Liver (tissue), 9 donors: ENCODE data around the gene HK2. TPM values are rescaled to one million over a fixed set of nuclear protein-coding genes. Genes with fewer than 3 reads are reported as not detected.

Experiments
- DNase-seq: peaks from one replicate; pipeline ENCODE4 v3.0.0-alpha.2; 2017; ENCODE audit warnings: low spot score
- H3K27ac ChIP-seq, 2 donors: one replicate each; pipeline ENCODE4 v1.7.0; 2013; ENCODE audit warnings: inconsistent platforms in 2 of 2, low read length in 2 of 2, control low read depth in 1 of 2, low read depth in 1 of 2, mild to moderate bottlenecking in 1 of 2
- H3K27me3 ChIP-seq, 4 donors: one replicate each; pipeline versions ENCODE4 v1.6.1 to v1.7.0; 2013; ENCODE audit warnings: low read length in 3 of 4, inconsistent platforms in 1 of 4, mild to moderate bottlenecking in 1 of 4, moderate library complexity in 1 of 4; ENCODE audit not compliant: control insufficient read depth in 4 of 4, insufficient read depth in 4 of 4
- H3K36me3 ChIP-seq, 4 donors: one replicate each; pipeline versions ENCODE4 v1.6.1 to v1.7.0; 2013; ENCODE audit warnings: low read length in 3 of 4, mild to moderate bottlenecking in 3 of 4, low read depth in 1 of 4, moderate library complexity in 1 of 4; ENCODE audit not compliant: control insufficient read depth in 4 of 4, insufficient read depth in 3 of 4
- H3K4me1 ChIP-seq, 4 donors: one replicate each; pipeline versions ENCODE4 v1.6.1 to v1.7.0; 2013; ENCODE audit warnings: low read length in 3 of 4, mild to moderate bottlenecking in 3 of 4, moderate library complexity in 1 of 4; ENCODE audit not compliant: control insufficient read depth in 4 of 4, insufficient read depth in 4 of 4
- H3K4me3 ChIP-seq, 3 donors: one replicate each; pipeline versions ENCODE4 v1.6.1 to v1.7.0; 2013; ENCODE audit warnings: low read length in 3 of 3, control low read depth in 1 of 3, low read depth in 1 of 3, mild to moderate bottlenecking in 1 of 3
- H3K9ac ChIP-seq, 2 donors: one replicate each; pipeline ENCODE4 v1.7.0; 2013; ENCODE audit warnings: low read length in 2 of 2, mild to moderate bottlenecking in 2 of 2, moderate library complexity in 2 of 2, control low read depth in 1 of 2, low read depth in 1 of 2
- H3K9me3 ChIP-seq, 4 donors: one replicate each; pipeline versions ENCODE4 v1.6.1 to v1.7.0; 2013; ENCODE audit warnings: low read length in 3 of 4; ENCODE audit not compliant: control insufficient read depth in 4 of 4
- ATF3 ChIP-seq: IDR thresholded peaks from 2 replicates; pipeline ENCODE4 v1.6.1; 2016; ENCODE audit warnings: antibody characterized with exemption
- CTCF ChIP-seq: fragments of 150-350 bp; IDR thresholded peaks from 2 replicates; pipeline ENCODE4 v1.5.1; 2017; ENCODE audit warnings: improper control_type of control experiment, low read depth, low read length; ENCODE audit not compliant: missing input control
- EGR1 ChIP-seq, 2 donors: IDR thresholded peaks; 2 replicates each; pipeline ENCODE4 v1.6.1; 2016 to 2018; ENCODE audit warnings: antibody characterized with exemption in 2 of 2, low read depth in 2 of 2
- FOXA1 ChIP-seq: IDR thresholded peaks from 2 replicates; pipeline ENCODE4 v1.6.1; 2016; ENCODE audit warnings: antibody characterized with exemption
- GABPA ChIP-seq, 2 donors: IDR thresholded peaks in 1 of 2; conservative IDR thresholded peaks in 1 of 2; 2 replicates each; pipeline ENCODE4 v1.6.1; 2016; ENCODE audit warnings: antibody characterized with exemption in 2 of 2, mild to moderate bottlenecking in 1 of 2, moderate library complexity in 1 of 2
- HNF4A ChIP-seq, 2 donors: conservative IDR thresholded peaks; 2 replicates each; pipeline ENCODE4 v1.6.1; 2016; ENCODE audit warnings: antibody characterized with exemption in 2 of 2, mild to moderate bottlenecking in 2 of 2
- MAX ChIP-seq: IDR thresholded peaks from 2 replicates; pipeline ENCODE4 v1.6.1; 2016; ENCODE audit warnings: antibody characterized with exemption
- NR2F2 ChIP-seq: IDR thresholded peaks from 2 replicates; pipeline ENCODE4 v1.6.1; 2016; ENCODE audit warnings: antibody characterized with exemption
- REST ChIP-seq: IDR thresholded peaks from 2 replicates; pipeline ENCODE4 v1.6.1; 2016; ENCODE audit warnings: antibody characterized with exemption, mild to moderate bottlenecking
- RXRA ChIP-seq, 2 donors: IDR thresholded peaks; 2 replicates each; pipeline ENCODE4 v1.6.1; 2017 to 2018; ENCODE audit warnings: antibody characterized with exemption in 2 of 2, mild to moderate bottlenecking in 1 of 2
- SP1 ChIP-seq: IDR thresholded peaks from 2 replicates; pipeline ENCODE4 v1.6.1; 2018; ENCODE audit warnings: antibody characterized with exemption, mild to moderate bottlenecking
- YY1 ChIP-seq: IDR thresholded peaks from 2 replicates; pipeline ENCODE4 v1.6.1; 2016; ENCODE audit warnings: antibody characterized with exemption, mild to moderate bottlenecking
- ZBTB33 ChIP-seq: IDR thresholded peaks from 2 replicates; pipeline ENCODE4 v1.6.1; 2016; ENCODE audit warnings: antibody characterized with exemption
- WGBS: extraction: QIAGEN DNeasy Blood & Tissue Kit; methylation state at CpG from one replicate; pipeline ENCODE4 v1.1.7; 2013; 5-methylcytosine and 5-hydroxymethylcytosine counted together
- polyA plus RNA-seq, 2 donors: library from polyadenylated mRNA; stranded (reverse) in 1 of 2; unstranded in 1 of 2; fragments of 200-250 nt in 1 of 2; fragments of >200 nt in 1 of 2; fragmentation: Nextera tagmentation in 1 of 2; extraction: Ambion mirVana in 1 of 2; gene quantifications; one replicate each; pipeline versions ENCODE4 v1.2.1 to v1.2.3, GENCODE V29; 2013 to 2015
- total RNA-seq, 2 donors: library from RNA; depleted of rRNA; stranded (reverse); fragments of >200 nt; gene quantifications; one replicate each; pipeline ENCODE4 v1.2.3, GENCODE V29; 2014
- donor health status: healthy.
- donor health status: healthy.
- donor health status: healthy.
- donor health status: healthy.
- donor health status: healthy.

HK2 gene
- total and polyA plus RNA-seq, 4 donors = 0.21 to 3.5 (median 1.0) TPM

- Histone ChIP-seq H3K9ac (no peak overlapping the region), H3K27me3 (peaks cover 0 to 4% (median 1%) of the 10 kb centered on the region in 4 donors), H3K9me3 (no peaks in the 10 kb centered on the region), H3K4me1 (peaks cover 0 to 1% (median 0%) of the 10 kb centered on the region in 4 donors), H3K27ac (no peak overlapping the region), H3K4me3 (no peak overlapping the region), H3K36me3 (no peaks in the 10 kb centered on the region)
- no peak for DNase-seq
- TF ChIP-seq NR2F2 (no peak), HNF4A (conservative IDR thresholded peaks at IDR 0.05) (no peak), ZBTB33 (no peak), GABPA (IDR thresholded peaks at IDR 0.05 in 1 of 2, conservative IDR thresholded peaks at IDR 0.05 in 1 of 2) (no peak), REST (no peak), FOXA1 (no peak), EGR1 (IDR thresholded peaks at IDR 0.05; ENCODE audit: low read depth in 2 of 2) (no peak), RXRA (IDR thresholded peaks at IDR 0.05) (no peak), MAX (no peak), YY1 (no peak), CTCF (no peak), ATF3 (no peak), SP1 (no peak)
- 64% methylated on average over 4 of the region's 4 CpGs for WGBS
Observed at GRCh38 chr2:74911061-74911460, 77.1 kb downstream of the HK2 start.

GRCh38 chr2:74915743-74916142 lies 81.8 kb downstream of the HK2 start:
- H3K9ac ChIP-seq = no peak overlapping the region
- no peak for TF ChIP-seq RXRA (IDR thresholded peaks at IDR 0.05)
- TF ChIP-seq MAX = no peak
- TF ChIP-seq GABPA (IDR thresholded peaks at IDR 0.05 in 1 of 2, conservative IDR thresholded peaks at IDR 0.05 in 1 of 2) = no peak
- no peak for TF ChIP-seq ZBTB33
- H3K4me1 ChIP-seq = peaks cover 0 to 3% (median 0%) of the 10 kb centered on the region in 4 donors
- no peaks in the 10 kb centered on the region for H3K27me3 ChIP-seq
- H3K9me3 ChIP-seq = no peaks in the 10 kb centered on the region
- DNase-seq = no peak
- H3K27ac ChIP-seq = no peak overlapping the region
- no peaks in the 10 kb centered on the region for H3K36me3 ChIP-seq
- 79% methylated on average over 4 of the region's 4 CpGs for whole genome bisulfite sequencing
- no peak overlapping the region for H3K4me3 ChIP-seq
